BLaER1 (cell line): ENCODE measurements around the gene DCAF17.
"Not testable (repeated sequence)": the region's sequence is repeated elsewhere in the genome, so short reads cannot be mapped to it uniquely, and the experiment has no call there.

Source experiments
- H3K27ac ChIP-seq: shearing (Covaris generic); formaldehyde crosslinking; 2 replicates; pipeline ENCODE4 v1.8.1; 2022
- H3K27me3 ChIP-seq: shearing (Covaris generic); formaldehyde crosslinking; 2 replicates; pipeline ENCODE4 v1.8.1; 2022
- H3K36me3 ChIP-seq: shearing (Covaris generic); formaldehyde crosslinking; 2 replicates; pipeline ENCODE4 v1.8.1; 2022
- H3K4me1 ChIP-seq: shearing (Covaris generic); formaldehyde crosslinking; 2 replicates; pipeline ENCODE4 v1.8.1; 2022
- H3K4me2 ChIP-seq: shearing (Covaris generic); formaldehyde crosslinking; 2 replicates; pipeline ENCODE4 v1.8.1; 2022
- H3K4me3 ChIP-seq: shearing (Covaris generic); formaldehyde crosslinking; 2 replicates; pipeline ENCODE4 v1.8.1; 2022
- H3K9ac ChIP-seq: shearing (Covaris generic); formaldehyde crosslinking; 2 replicates; pipeline ENCODE4 v1.8.1; 2022
- H3K9me3 ChIP-seq: shearing (Covaris generic); formaldehyde crosslinking; 2 replicates; pipeline ENCODE4 v1.8.1; 2022
- H4K20me1 ChIP-seq: shearing (Covaris generic); formaldehyde crosslinking; 2 replicates; pipeline ENCODE4 v1.8.1; 2022
- Cebpa-rat ChIP-seq: shearing (Covaris generic); IDR thresholded peaks from 2 replicates; pipeline ENCODE4 v1.8.1; 2022

DCAF17 gene

GRCh38 chr2:171420728-171421563 lies 13.1 kb upstream of the DCAF17 start:
- H3K27ac ChIP-seq, result no peak overlapping the region
- H3K9ac ChIP-seq, result no peak overlapping the region
- TF ChIP-seq Cebpa-rat, result no peak
- H3K36me3 ChIP-seq, result peaks cover 32% of the 10 kb centered on the region
- H4K20me1 ChIP-seq, result no peaks in the 10 kb centered on the region
- H3K4me1 ChIP-seq, result no peaks in the 10 kb centered on the region
- no peaks in the 10 kb centered on the region for H3K27me3 ChIP-seq
- peaks cover 36% of the 10 kb centered on the region for H3K9me3 ChIP-seq
- no peak overlapping the region for H3K4me2 ChIP-seq
- no peak overlapping the region for H3K4me3 ChIP-seq

- not testable (repeated sequence) for H3K4me3 ChIP-seq, H3K9ac ChIP-seq, H3K4me2 ChIP-seq, H3K4me1 ChIP-seq, H3K27ac ChIP-seq, H4K20me1 ChIP-seq, H3K27me3 ChIP-seq
- H3K9me3 ChIP-seq, result peaks cover 44% of the 10 kb centered on the region
- peaks cover 32% of the 10 kb centered on the region for H3K36me3 ChIP-seq
These were observed 11.1 kb upstream of the DCAF17 start for GRCh38 chr2:171422710-171423495.

GRCh38 chr2:171430516-171431410 lies 3.3 kb upstream of the DCAF17 start:
- Histone ChIP-seq H3K4me3 (peak overlapping the region; percentile 40), H3K4me1 (peaks cover 18% of the 10 kb centered on the region), H3K9ac (no peak overlapping the region), H3K4me2 (no peak overlapping the region), H3K9me3 (peaks cover 46% of the 10 kb centered on the region), H3K36me3 (peaks cover 29% of the 10 kb centered on the region), H3K27me3 (no peaks in the 10 kb centered on the region), H3K27ac (no peak overlapping the region), H4K20me1 (no peaks in the 10 kb centered on the region)
- TF ChIP-seq Cebpa-rat, result no peak

- no peak overlapping the region for H3K4me2 ChIP-seq
- H3K4me3 ChIP-seq, result no peak overlapping the region
- H3K9ac ChIP-seq, result no peak overlapping the region
- peaks cover 34% of the 10 kb centered on the region for H3K36me3 ChIP-seq
- H3K9me3 ChIP-seq, result peaks cover 47% of the 10 kb centered on the region
- H3K27ac ChIP-seq, result no peak overlapping the region
- H4K20me1 ChIP-seq, result no peaks in the 10 kb centered on the region
- TF ChIP-seq Cebpa-rat, result no peak
- H3K27me3 ChIP-seq, result no peaks in the 10 kb centered on the region
- peaks cover 21% of the 10 kb centered on the region for H3K4me1 ChIP-seq
These were observed 2.3 kb upstream of the DCAF17 start for GRCh38 chr2:171431677-171432167.

GRCh38 chr2:171432206-171432968 lies 1.6 kb upstream of the DCAF17 start:
- Histone ChIP-seq H3K4me1 (peaks cover 21% of the 10 kb centered on the region), H4K20me1 (no peaks in the 10 kb centered on the region), H3K9ac (no peak overlapping the region), H3K9me3 (peaks cover 46% of the 10 kb centered on the region), H3K27ac (no peak overlapping the region), H3K4me3 (no peak overlapping the region), H3K4me2 (peak overlapping the region; percentile 88), H3K36me3 (peaks cover 41% of the 10 kb centered on the region), H3K27me3 (no peaks in the 10 kb centered on the region)
- no peak for TF ChIP-seq Cebpa-rat

GRCh38 chr2:171432969-171433762 lies 860 bp upstream of the DCAF17 start:
- Histone ChIP-seq H3K4me3 (peak overlapping the region; percentile 84), H4K20me1 (no peaks in the 10 kb centered on the region), H3K4me1 (peaks cover 21% of the 10 kb centered on the region), H3K9ac (peak overlapping the region; percentile 95), H3K9me3 (peaks cover 43% of the 10 kb centered on the region), H3K27ac (peak overlapping the region; percentile 95), H3K36me3 (peaks cover 49% of the 10 kb centered on the region), H3K4me2 (peak overlapping the region; percentile 88), H3K27me3 (no peaks in the 10 kb centered on the region)
- TF ChIP-seq Cebpa-rat, result no peak

- H3K36me3 ChIP-seq, result peaks cover 54% of the 10 kb centered on the region
- peak within 1 kb of the TSS; percentile 95 for H3K27ac ChIP-seq
- H3K27me3 ChIP-seq, result no peaks in the 10 kb centered on the region
These were observed 338 bp upstream of the DCAF17 start, which contains the start of gene METTL8 for GRCh38 chr2:171433763-171434012. TSS of gene METTL8 (minus strand) at chr2:171433990. CDS start at chr2:171392185, 41,805 bp downstream.

DNA sequence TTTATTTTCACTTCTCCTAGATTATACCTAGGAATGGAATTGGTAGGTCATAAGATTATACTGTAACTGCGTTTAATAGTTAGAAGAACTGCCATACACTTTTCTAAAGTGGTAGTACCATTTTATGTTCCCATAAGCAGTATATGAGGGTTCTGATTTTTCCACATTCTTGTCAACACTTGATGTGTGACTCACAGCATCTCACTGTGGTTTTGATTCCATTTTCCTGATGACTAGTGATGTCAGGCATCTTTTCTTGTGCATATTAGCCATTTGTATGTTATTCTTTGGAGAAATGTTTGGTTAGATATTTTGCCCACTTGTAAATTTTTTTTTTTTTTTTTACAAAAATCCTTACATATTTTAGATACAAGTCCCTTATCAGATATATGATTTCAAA lies 2.3 kb downstream of the DCAF17 start:
- H4K20me1 ChIP-seq, result no peaks in the 10 kb centered on the region
- peaks cover 21% of the 10 kb centered on the region for H3K4me1 ChIP-seq
- H3K36me3 ChIP-seq, result peaks cover 62% of the 10 kb centered on the region

More at GRCh38 chr2:171433763-171434012, 338 bp upstream of the DCAF17 start, which contains the start of gene METTL8:
- peaks cover 21% of the 10 kb centered on the region for H3K4me1 ChIP-seq
- TF ChIP-seq Cebpa-rat, result no peak
- H3K9me3 ChIP-seq, result peaks cover 40% of the 10 kb centered on the region
- no peaks in the 10 kb centered on the region for H4K20me1 ChIP-seq
- peak within 1 kb of the TSS; percentile 88 for H3K4me2 ChIP-seq
- H3K9ac ChIP-seq, result peak within 1 kb of the TSS; percentile 95
- H3K4me3 ChIP-seq, result peak within 1 kb of the TSS; percentile 84

More for the DNA sequence above, 2.3 kb downstream of the DCAF17 start:
- H3K9ac ChIP-seq, result no peak overlapping the region
- H3K27ac ChIP-seq, result no peak overlapping the region
- no peak overlapping the region for H3K4me2 ChIP-seq
- H3K9me3 ChIP-seq, result peaks cover 15% of the 10 kb centered on the region
- H3K4me3 ChIP-seq, result no peak overlapping the region
- TF ChIP-seq Cebpa-rat, result no peak
- H3K27me3 ChIP-seq, result no peaks in the 10 kb centered on the region
